Choroid plexus epithelial cell (primary cell): Measurements from ENCODE around the gene IGSF8.

ENCODE experiments used
- DNase-seq: peaks from one replicate; pipeline ENCODE4 v3.0.0-alpha.2; 2010; ENCODE audit warnings: low read depth
- H3K4me3 ChIP-seq: 2 replicates; pipeline ENCODE4 v1.5.1; 2011; ENCODE audit warnings: low read depth, mild to moderate bottlenecking, control low read depth, low read length, moderate library complexity
- CTCF ChIP-seq: conservative IDR thresholded peaks from 2 replicates; pipeline ENCODE4 v1.5.1; 2011; ENCODE audit warnings: low read depth, mild to moderate bottlenecking, control low read depth, inconsistent platforms, low read length, moderate library complexity

Gene IGSF8

GRCh38 chr1:160093624-160094290 is 4.7 kb downstream of the IGSF8 start:
- DNase-seq: no peak
- H3K4me3 ChIP-seq: no peak overlapping the region
- TF ChIP-seq CTCF: no peak

DNA sequence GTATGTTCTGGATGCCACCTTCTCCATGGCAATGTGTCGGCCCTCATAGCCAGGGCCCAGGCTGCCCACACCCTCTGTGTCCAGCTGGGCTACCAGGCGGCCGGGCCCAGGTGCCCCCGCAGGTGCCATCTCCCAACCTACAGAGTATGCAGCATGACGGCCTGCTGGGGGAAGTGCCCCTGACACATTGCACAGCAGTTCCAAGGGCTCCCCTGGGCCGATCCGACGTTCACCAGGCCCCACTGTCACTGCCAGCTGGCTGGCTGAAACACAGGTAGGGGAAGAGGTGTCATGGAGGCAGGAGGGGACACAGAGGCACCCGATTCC is 5.4 kb downstream of the IGSF8 start:
- no peak for DNase-seq
- H3K4me3 ChIP-seq: no peak overlapping the region
- no peak for TF ChIP-seq CTCF

- no peak for TF ChIP-seq CTCF
- DNase-seq: no peak
- H3K4me3 ChIP-seq: no peak overlapping the region
Observed at GRCh38 chr1:160092366-160093068, 5.9 kb downstream of the IGSF8 start.

- H3K4me3 ChIP-seq: no peak overlapping the region
- TF ChIP-seq CTCF: no peak
- DNase-seq: no peak
Observed at GRCh38 chr1:160091666-160092223, 6.7 kb downstream of the IGSF8 start.

DNA sequence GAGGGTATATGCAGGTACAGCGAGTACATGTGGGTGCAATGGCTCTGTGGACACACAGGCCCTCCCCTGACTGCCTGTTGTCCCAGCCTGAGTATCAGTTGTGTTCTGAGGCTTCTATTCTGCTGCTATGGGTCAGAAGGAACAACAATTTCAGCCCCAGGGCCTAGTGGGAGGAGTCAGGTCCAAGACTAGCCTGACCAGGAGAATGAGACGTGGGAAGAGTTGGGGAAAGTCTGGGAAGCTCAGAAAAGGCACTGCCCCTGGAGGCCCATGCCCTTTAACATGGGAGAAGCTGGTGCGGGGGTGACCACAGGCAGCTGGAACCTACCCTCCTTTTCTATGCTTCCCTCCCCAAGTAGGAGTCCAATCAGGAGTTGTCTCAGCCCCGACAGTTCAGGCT is 7.7 kb downstream of the IGSF8 start:
- no peak for DNase-seq
- H3K4me3 ChIP-seq: no peak overlapping the region
- TF ChIP-seq CTCF: no peak

DNA sequence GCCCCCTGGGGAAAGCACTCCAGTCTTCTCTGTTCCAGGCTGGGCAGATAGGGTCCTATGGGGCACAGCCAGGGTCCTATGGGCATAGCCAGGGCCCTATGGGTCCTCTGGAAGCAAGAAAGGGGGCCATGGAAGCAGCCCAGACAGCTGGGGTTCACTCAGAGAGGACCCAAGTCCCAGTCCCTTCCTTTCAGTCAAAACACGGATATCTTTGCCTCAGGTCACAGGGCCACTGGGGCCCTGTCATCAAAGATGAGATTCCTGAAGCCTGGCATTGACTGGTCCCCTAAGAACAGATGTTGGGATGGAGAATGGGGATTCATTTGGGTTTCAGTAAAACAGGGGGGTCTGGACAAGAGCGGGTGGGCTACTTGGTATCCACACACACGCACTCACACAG is 8.5 kb downstream of the IGSF8 start:
- TF ChIP-seq CTCF: no peak
- DNase-seq: no peak
- no peak overlapping the region for H3K4me3 ChIP-seq
